Activated CD4-positive, alpha-beta T cell treated with anti-CD3 and anti-CD28 coated beads, Interleukin-2, amount 50 U/mL, for 24 hours (primary cell): ENCODE measurements around the gene RBMS3.

Experiments
- DNase-seq, 2 donors: peaks; one replicate each; pipeline ENCODE4 v3.0.0-alpha.2; 2020; ENCODE audit warnings: low read depth in 1 of 2, low spot score in 1 of 2

The RBMS3 gene

GRCh38 chr3:29426302-29427226 lies 145.7 kb downstream of the RBMS3 start:
- DNase-seq, result no peak

- DNase-seq, result no peak
Measured at GRCh38 chr3:29427266-29428103, 146.6 kb downstream of the RBMS3 start.

- no peak for DNase-seq
Measured at GRCh38 chr3:29429055-29429679, 148.3 kb downstream of the RBMS3 start.

- DNase-seq, result no peak
Measured at GRCh38 chr3:29430558-29430971, 149.7 kb downstream of the RBMS3 start.

GRCh38 chr3:29436612-29437323 lies 155.9 kb downstream of the RBMS3 start:
- DNase-seq, result no peak

GRCh38 chr3:29438580-29438979 lies 157.7 kb downstream of the RBMS3 start:
- DNase-seq, result no peak

- no peak for DNase-seq
Measured at GRCh38 chr3:29440413-29441305, 159.8 kb downstream of the RBMS3 start.

- DNase-seq, result no peak
Measured at GRCh38 chr3:29441422-29441821, 160.6 kb downstream of the RBMS3 start.

GRCh38 chr3:29447946-29448627 lies 167.2 kb downstream of the RBMS3 start:
- DNase-seq, result no peak

- no peak for DNase-seq
Measured at GRCh38 chr3:29451920-29452319, 171.0 kb downstream of the RBMS3 start.

- DNase-seq, result no peak
Measured at GRCh38 chr3:29452934-29453283, 172.0 kb downstream of the RBMS3 start.

- DNase-seq, result no peak
Measured at GRCh38 chr3:29453284-29454001, 172.6 kb downstream of the RBMS3 start.

GRCh38 chr3:29454161-29454611 lies 173.3 kb downstream of the RBMS3 start:
- DNase-seq, result no peak

GRCh38 chr3:29456901-29457300 lies 176.0 kb downstream of the RBMS3 start:
- no peak for DNase-seq

- no peak for DNase-seq
Measured at GRCh38 chr3:29463304-29463703, 182.4 kb downstream of the RBMS3 start.

- no peak for DNase-seq
Measured at GRCh38 chr3:29465836-29466235, 185.0 kb downstream of the RBMS3 start.

- DNase-seq, result no peak
Measured at GRCh38 chr3:29466442-29466841, 185.6 kb downstream of the RBMS3 start.

GRCh38 chr3:29468187-29468586 lies 187.3 kb downstream of the RBMS3 start:
- no peak for DNase-seq
